Brain pericyte (primary cell): ENCODE measurements around the gene LRRC34.

Source experiments
- DNase-seq: peaks from one replicate; pipeline ENCODE4 v3.0.0-alpha.2; 2012; ENCODE audit warnings: low read depth, low spot score

The LRRC34 gene, protein sequence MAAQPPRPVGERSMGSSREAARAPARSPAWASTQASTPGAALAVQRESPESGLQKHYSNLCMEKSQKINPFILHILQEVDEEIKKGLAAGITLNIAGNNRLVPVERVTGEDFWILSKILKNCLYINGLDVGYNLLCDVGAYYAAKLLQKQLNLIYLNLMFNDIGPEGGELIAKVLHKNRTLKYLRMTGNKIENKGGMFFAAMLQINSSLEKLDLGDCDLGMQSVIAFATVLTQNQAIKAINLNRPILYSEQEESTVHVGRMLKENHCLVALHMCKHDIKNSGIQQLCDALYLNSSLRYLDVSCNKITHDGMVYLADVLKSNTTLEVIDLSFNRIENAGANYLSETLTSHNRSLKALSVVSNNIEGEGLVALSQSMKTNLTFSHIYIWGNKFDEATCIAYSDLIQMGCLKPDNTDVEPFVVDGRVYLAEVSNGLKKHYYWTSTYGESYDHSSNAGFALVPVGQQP

DNA sequence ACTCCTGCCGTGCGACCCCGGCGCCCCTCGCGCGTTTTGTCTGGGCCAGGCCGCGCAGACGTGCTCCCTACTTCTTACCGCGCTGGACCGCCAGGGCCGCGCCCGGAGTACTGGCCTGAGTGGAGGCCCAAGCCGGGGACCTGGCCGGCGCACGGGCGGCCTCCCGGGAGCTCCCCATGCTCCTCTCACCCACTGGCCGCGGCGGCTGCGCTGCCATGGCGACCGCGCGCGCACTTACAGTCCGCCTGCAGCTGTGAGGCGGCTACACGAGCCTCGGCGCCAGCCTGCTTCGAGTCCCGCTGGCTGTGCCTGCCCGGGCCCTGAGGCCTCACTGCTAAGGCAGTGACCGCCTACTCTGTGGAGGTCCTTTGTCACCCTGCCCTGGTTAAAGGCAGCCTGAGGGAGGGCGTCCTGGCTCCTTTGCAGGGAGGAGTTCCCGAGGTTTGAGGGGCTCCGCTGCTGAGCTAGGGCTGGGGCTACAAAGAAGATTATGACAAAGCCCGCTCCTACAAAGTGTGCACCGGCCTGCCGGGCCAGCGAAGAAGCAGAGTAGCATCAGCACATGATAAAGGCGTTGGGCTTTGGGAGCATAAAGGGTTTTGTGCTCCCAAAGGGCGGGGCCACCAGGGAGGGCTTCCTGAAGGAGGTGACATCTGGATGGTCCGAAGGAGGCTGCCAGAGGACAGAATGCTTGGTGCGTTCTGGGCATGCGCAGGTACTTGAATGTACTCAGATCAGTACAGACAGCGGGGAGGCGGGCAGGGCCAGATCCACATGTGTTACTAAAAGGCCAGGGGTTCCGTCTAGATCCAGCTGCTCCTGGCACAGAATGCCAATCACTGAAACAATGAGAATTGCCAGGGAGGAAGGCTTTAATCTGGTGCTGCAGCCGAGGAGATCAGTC lies at the start of gene LRRC34, which contains the start of gene LRRIQ4:
LRRC34 (minus strand) TSS at position 573 of the 904 bp plus-strand sequence; CDS start at position 217, 356 bp downstream.
LRRIQ4 (plus strand) TSS at position 539 of the 904 bp plus-strand sequence. CDS start 9,052 bp downstream, outside the sequence.
- DNase-seq = peak; percentile 27

DNA sequence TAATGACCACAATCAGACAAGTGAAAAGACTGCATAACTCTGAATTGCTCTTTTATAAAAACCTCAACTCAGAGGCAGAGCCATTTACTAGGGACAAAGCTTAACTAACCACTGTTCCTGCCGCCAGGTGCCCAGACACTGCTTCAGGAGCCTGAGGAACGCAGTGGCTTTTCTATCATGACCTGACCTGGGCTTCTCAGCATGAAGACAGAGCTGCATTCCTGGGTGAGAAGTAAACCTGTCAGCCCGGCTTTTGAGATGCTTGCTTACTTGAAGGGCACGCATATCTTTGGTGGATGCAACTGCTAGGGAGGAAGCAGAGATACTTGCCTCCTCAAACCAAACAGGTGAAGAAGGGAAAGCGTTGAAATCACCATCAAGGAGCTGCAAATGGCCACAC lies 49.2 kb upstream of the LRRC34 start:
- no peak for DNase-seq

DNA sequence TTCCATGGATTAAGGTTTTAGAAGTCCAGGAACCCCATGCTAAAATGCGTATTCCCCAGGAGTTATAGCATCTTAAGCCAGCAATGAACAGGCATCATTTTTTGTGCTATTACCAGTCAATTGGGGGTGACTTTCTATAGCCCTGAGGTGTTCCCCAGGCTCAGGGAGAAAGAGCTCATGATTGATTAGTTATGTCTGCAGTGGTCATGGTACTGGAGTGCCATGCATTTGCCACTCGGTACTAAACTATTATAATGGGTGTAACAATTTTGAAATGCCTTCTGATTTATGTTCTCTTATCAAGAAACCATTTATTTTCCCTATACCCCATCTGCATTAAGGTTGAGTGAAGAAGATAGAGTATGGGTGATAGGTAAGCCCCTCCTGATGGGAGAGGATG lies 45.1 kb upstream of the LRRC34 start:
- no peak for DNase-seq

DNA sequence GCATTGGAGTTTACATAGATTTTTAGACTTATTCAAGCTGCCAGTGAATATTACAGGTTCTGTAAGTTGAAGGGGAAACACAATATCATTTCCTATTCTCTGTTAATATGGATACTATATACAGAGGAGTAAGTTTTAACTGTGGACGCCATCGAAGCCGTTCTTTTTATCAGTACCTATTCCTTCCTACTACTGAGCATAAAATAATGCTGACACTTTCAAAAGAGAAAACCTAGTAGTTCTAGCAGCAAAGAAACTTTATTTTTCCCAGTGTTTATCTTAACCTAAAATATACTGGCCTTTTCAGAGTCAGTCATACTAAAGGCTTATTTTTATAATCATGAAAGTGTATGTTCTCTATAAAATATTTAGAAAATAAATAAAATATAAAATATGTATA lies 42.8 kb upstream of the LRRC34 start:
- no peak for DNase-seq

DNA sequence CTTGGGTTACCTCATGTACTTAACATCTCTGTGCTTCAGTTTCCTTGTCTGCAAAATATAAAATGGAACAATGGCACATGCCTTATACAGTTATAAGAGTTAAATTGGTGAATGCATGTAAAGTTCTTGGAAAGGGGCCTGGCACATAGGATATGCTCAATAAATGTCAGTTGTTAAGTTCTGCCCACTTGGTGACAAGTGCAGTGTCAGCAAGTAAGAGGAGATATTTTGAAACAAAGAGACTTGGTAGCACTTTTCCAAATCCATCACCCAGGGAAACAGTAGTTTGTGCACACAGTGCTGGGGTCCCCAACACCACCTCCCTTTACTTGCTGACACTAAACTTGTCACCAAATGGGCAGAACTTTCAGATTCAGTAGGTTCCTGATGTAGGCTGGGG lies 37.9 kb upstream of the LRRC34 start:
- no peak for DNase-seq

DNA sequence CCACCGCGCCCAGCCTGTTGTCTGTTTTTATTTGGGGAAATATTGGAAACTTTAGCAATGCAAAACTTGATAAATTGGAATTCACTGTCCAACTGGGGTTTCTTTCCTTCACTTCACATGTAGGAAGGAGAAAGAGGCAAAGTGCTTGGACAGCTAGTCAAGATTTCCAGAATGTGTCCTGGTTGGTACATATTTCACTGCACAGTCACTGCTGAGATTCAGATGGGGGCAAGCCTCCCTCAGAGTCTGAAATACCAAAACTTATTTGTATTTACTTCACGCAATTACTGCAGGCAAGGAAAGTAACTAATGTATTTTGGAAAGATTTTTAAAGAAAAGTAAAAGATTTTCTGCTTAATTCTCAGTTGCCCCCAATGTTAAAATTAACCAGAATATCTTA lies 36.0 kb upstream of the LRRC34 start:
- no peak for DNase-seq

DNA sequence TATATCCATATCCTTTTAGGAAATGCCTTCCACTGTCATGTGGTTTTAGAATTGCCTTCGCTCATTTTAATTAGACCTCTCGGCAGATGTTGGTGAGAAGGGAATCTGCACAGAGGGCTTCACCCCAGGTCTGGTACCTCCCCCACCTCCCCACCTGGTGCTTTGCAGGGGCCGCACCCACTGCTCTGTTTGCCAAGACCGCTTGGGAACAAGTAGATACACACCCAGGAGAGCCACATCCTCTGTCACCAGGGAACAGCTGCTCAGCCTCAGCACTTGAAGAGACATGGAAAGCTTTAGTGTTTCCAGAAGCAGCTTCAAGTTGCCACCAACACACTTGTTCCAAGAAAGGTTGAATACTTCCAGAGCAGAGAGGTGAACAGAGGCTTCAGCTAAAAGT lies 35.2 kb upstream of the LRRC34 start:
- DNase-seq = no peak

DNA sequence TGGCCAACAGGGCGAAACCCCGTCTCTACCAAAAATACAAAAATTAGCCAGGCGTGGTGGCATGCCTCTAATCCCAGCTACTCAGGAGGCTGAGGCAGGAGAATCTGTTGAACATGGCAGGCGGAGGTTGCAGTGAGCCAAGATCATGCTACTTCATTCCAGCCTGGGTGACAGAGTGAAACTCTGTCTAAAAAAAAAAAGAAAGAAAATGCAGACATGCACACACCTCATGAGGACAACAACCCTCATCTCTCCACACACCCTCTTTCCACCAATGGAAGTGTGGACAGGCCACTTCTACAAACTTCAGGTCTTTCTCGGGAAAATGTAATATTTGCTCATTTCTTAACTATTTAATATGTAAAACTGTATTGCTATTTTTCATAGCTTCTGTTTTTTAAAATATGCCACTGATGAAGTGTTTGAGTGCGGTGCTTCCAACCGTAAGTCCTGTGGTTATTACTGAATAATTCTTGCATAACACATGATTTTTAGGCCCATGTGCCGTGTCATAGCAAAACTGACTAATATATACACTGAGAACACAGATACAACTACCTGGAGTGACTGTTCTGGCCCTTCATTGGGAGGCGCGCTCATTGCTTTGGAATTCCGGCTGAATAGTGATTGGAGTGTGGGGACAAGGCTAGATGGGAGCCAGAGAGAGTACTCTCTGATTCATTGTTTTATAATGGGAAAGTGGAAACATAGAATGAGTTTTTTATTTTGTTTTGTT lies 33.9 kb upstream of the LRRC34 start:
- DNase-seq = no peak

DNA sequence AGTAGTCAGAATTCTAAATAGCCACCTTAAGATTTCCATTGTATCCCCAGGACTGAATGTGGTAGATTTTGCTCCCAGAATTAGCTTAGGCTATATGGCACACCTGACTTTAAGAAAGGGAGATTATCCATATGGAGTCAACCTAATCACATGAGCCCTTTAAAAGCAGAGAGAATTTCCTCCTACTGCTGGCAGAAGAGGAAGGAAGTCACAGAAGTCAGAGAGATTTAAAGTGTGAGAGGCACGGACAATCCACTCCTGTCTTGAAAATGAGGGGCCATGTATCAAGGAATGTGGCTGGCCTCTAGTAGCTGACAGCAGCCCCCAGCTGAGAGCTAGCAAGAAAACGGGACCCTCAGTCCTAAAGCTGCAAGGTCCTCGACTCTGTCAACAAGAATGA lies 30.3 kb upstream of the LRRC34 start:
- DNase-seq = no peak

DNA sequence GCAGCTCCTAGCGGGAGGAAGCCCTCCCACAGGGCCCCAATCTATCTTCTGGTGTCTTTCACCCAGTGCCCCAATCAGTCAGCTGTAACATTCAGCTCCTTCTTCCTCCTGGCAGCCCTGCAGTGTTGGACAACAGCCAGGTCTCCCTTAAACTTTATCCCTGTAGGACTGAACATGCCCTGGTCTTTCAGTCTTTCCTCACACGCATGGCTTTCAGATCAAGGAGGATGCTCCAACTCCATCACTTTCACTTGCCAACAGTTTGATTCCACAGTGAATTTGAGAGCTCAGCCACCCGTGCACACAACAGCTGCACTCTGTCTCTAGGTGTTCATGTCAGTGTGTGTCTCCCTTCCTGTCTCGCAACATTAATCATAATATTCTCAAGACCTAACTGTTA lies 28.5 kb upstream of the LRRC34 start:
- no peak for DNase-seq

DNA sequence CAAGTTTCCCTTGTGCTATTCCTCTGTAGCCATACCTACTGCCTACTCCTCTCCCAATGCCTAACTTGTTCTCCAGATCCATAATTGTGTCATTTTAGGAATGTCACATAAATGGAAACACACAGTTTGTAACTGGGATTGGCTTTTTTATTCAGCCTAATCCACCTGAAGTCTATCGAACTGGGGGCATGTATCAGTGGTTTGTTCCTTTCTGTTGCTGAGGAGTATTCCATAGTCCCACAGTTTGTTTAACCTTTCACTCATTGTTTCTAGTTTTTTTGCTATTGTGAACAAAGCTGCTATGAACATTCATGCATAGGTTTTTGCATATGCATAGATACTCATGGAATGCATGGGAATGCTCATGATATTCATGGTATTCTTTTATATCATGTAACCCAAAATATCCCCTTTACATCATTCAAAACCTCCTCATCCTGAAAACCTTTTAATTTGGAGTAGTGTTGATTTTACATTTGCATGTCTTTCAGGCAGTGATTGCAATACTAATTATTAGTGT lies 25.9 kb upstream of the LRRC34 start:
- no peak for DNase-seq

DNA sequence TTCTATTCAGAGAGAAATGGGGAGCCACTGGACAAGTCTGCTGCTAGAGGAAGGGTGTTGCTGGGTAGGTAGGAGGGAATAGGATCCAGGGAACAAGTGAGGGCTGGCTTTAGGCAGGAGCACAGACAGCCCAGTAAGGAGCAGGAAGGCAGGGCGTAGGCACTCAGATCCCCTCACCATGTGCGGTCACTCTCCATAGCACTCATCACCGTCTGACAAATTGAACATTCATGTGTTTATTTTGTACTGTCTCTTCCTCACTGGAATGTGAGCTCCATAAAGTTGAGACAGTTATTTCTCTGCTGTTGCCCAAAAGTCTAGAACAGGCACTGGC lies 24.2 kb upstream of the LRRC34 start:
- DNase-seq = no peak

DNA sequence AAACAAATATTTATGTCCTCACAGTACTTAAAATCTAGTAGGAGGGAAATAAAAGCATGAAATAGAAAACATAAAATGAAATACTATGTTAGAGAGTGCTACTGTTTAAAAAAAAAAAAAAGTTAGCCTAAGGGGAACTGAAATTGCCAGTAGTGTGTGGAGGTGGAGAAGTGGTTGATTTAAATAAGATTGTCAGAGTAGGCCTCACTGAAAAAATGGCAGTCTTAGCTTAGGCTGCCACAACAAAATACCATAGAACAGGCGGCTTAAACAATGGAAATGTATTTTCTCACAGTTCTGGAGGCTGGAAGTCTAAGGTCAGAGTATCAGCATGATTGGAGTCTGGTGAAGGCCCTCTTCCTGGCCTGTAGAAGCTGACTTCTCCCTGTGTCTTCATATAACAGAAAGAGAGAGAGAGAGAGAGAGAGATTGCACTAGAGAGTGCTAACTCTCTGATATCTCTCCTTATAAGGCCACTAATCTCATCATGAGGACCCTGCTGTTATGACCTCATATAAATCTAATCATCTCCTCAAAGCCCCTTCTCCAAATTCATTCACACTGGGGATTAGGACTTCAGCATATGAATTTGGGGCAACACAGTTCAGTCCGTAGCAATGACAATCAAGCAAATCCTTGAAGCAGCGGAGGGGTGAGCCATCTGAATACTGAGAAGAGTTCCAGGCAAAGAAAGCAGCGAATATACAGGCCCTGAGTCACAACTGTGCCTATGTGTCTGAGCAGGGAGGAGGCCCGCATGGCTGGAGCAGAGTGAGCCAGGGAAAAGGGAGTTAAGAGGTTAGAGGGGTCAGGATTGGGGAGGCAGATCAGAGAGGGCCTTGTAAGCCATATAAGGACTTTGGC lies 23.6 kb upstream of the LRRC34 start:
- no peak for DNase-seq

DNA sequence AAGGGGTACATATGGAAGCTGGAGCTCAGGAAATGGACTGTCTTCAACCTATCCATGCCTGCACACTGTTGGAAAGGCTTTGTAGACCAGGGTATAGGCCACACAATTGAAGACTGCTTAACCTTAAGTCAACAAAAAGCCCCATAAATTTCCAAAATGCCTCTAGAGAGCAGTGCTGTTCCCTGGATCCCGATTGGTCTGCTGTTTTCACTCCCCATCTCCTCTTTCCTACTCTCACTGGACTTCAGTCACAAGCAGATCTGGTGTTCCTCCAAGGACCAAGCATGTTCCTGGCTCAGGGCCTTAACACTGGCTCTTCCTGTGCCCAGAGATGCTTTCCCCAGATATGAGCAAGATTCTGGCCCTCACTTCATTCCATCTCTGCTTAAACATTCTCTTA lies 22.8 kb upstream of the LRRC34 start:
- DNase-seq = no peak

DNA sequence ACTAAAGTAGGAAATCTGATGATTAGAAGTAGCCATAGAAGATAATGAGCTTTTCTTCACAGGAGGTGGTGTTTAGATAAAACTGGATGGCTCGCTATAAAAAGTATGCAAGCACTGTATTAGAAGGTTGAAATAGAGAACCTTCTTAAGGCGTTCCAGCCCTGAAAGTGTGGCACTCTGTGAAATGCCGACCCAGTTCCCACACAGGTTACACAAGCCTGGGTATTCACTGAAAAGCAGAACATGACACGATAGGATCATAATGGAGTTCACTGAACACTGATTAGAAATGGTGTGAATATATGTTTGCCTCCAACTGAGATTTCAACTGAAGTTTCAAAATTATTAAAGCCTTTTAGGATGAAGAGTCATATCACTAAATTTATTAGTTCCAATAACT lies 15.0 kb upstream of the LRRC34 start:
- DNase-seq = no peak

DNA sequence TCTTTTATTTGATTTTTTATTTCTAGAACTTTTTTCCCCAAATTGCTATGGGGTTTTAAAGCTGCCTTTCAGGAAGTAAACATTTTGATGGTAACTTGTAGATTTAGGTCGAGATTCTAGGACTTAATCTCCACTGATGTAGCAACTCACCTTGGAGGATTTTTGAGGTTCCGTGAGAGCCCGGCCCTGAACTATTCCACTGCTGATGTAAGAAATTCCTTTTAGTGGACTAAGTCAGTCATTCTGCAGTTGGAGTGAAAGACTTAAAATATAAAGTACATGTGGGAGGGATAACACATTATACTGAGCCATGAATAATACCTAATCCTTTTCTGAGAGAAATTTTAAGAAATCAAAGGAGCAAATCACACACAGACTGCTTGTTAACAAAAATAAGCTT lies 12.6 kb upstream of the LRRC34 start:
- DNase-seq = no peak

DNA sequence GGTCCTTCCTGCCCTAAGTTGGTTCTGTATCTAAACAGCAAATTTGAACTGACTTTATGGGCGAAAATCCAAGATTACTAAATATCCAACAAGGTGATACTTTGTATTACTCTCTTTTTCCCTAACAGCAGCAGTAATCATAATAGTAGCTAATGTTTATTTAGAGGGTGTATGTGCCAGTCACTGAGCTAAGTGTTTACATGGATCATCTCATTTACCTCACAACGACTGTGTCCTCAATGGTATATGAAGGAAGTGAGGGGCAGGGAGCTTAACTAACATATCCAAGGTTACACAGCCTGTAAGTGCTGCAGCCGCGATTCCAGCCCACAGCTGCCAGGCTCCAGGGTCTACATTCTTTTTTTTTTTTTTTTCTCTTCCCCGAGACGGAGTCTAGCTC lies 10.3 kb upstream of the LRRC34 start:
- DNase-seq = no peak

DNA sequence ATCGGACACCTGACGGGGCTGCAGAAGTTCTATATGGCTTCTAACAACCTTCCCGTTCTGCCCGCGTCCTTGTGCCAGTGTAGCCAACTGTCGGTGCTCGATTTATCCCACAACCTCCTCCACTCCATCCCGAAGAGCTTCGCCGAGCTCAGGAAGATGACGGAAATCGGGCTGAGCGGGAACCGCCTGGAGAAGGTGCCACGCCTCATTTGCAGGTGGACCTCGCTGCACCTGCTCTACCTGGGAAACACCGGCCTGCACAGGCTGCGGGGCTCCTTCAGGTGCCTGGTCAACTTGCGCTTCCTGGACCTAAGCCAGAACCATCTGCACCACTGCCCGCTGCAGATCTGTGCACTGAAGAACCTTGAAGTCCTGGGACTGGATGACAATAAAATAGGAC lies 9.8 kb upstream of the LRRC34 start:
- DNase-seq = no peak

DNA sequence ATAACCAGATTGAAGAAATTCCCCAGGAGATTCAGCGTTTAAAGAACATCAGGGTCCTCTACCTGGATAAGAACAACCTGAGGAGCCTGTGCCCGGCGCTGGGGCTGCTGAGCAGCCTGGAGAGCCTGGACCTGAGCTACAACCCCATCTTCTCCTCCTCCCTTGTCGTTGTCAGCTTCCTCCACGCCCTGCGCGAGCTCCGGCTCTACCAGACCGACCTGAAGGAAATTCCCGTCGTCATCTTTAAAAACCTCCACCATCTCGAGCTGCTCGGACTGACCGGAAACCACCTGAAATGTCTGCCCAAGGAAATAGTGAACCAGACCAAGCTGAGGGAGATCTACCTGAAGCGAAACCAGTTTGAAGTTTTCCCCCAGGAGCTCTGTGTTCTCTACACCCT lies 9.4 kb upstream of the LRRC34 start:
- DNase-seq = no peak

DNA sequence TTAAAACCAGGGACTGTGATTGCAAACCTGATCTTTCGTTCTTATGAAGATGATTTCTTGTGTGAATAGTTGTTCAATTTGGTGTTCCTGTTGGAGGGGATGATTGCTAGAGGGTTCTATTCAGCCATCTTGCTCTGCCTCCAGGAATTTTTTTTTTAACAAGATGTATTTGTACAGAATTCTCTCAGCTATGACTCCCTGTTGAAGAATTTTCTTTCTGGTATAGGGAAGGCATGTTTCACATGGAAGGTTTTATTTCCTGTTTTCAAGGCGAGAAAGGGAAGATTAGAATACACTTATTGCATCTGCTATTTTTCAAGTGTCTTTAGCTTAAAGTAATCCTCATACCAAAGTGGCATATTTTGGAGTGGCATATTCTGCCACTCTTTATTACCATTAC lies 5.6 kb upstream of the LRRC34 start:
- DNase-seq = no peak
